ENCODE measurements around the gene SLC24A4.

SLC24A4 gene

GRCh38 chr14:92366237-92366636, 43.3 kb downstream of the SLC24A4 start:
- TF ChIP-seq REPIN1 (tag by site-specific recombination; IDR thresholded peaks at IDR 0.05; ENCODE audit: low read depth), result no peak
- TF ChIP-seq ZNF2 (tag by site-specific recombination; IDR thresholded peaks at IDR 0.05), result no peak
- no peak for TF ChIP-seq ZNF211 (tag by site-specific recombination; IDR thresholded peaks at IDR 0.05; ENCODE audit: low read depth)
- no peak for TF ChIP-seq GFI1B (tag by site-specific recombination; IDR thresholded peaks at IDR 0.05)
- no peak for TF ChIP-seq ZNF521 (tag by site-specific recombination; IDR thresholded peaks at IDR 0.05)
- TF ChIP-seq ZNF768 (tag by site-specific recombination; IDR thresholded peaks at IDR 0.05), result no peak
- no peak for TF ChIP-seq ZNF214 (tag by site-specific recombination; IDR thresholded peaks at IDR 0.05; ENCODE audit: borderline replicate concordance)
- TF ChIP-seq ZNF571 (tag by site-specific recombination; IDR thresholded peaks at IDR 0.05), result no peak
- no peak for TF ChIP-seq REST (tag by site-specific recombination; IDR thresholded peaks at IDR 0.05)
- no peak for TF ChIP-seq PRDM10 (tag by site-specific recombination; IDR thresholded peaks at IDR 0.05)
- TF ChIP-seq ZNF26 (tag by site-specific recombination; IDR thresholded peaks at IDR 0.05), result no peak
- no peak for TF ChIP-seq ZNF48 (tag by site-specific recombination; IDR thresholded peaks at IDR 0.05)
- no peak for TF ChIP-seq ZNF664 (tag by site-specific recombination; IDR thresholded peaks at IDR 0.05)
- no peak for TF ChIP-seq ZNF311 (tag by site-specific recombination; IDR thresholded peaks at IDR 0.05; ENCODE audit: borderline replicate concordance)
- no peak for TF ChIP-seq ZNF16 (tag by site-specific recombination; IDR thresholded peaks at IDR 0.05; ENCODE audit: low read depth)
- no peak for TF ChIP-seq SP3 (tag by site-specific recombination; IDR thresholded peaks at IDR 0.05)
- TF ChIP-seq ZBTB6 (tag by site-specific recombination; IDR thresholded peaks at IDR 0.05), result no peak
- no peaks in the 10 kb centered on the region for H3K4me1 ChIP-seq (ENCODE audit: control insufficient read depth, insufficient read depth, low read length)
- H3K9me3 ChIP-seq (ENCODE audit: control insufficient read depth, insufficient read depth, low read depth, low read length), result no peaks in the 10 kb centered on the region
- POLR2A ChIA-PET, result no interaction called here
- no peak overlapping the region for H3K4me3 ChIP-seq (ENCODE audit: low read depth, low read length)
- no peak overlapping the region for H3K27ac ChIP-seq (ENCODE audit: extremely low read depth, low read depth, low read length)
- no peaks in the 10 kb centered on the region for H3K36me3 ChIP-seq (ENCODE audit: control insufficient read depth in 2 of 2, insufficient read depth in 1 of 2, low read length in 2 of 2)
- CTCF ChIA-PET, result no interaction called here

Data from HEK293 (cell line).